Stimulated activated CD8-positive, alpha-beta memory T cell treated with anti-CD3 and anti-CD28 coated beads, Interleukin-4, amount 100 ng/mL, for 24 hours (primary cell): ENCODE data around the gene LRPPRC.

Experiments used
- DNase-seq: peaks from one replicate; pipeline ENCODE4 v3.0.0-alpha.2; 2020; ENCODE audit warnings: low read depth

The LRPPRC gene

GRCh38 chr2:43906448-43907109 is 89.2 kb downstream of the LRPPRC start:
- DNase-seq = no peak

DNA sequence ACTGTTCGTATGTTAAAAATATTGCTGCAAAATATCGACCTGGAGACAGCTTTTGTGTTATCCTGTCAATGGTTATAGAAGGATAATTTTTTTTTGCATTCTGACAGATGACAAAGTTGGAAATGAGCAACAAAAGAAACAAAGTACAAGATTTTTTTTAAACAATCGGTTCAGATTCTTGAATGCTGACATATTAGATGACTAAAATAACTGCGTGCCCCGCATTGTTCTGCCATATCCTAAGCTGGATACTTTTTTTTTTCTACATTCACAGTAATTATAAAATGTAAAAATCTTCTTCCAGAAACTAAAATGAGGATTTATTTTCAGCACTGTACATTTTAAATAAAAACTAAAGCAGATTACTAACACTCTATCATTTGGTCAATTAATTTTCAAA is 89.9 kb downstream of the LRPPRC start:
- DNase-seq = no peak

- DNase-seq = no peak
Observed at GRCh38 chr2:43905371-43905803, 90.4 kb downstream of the LRPPRC start.

DNA sequence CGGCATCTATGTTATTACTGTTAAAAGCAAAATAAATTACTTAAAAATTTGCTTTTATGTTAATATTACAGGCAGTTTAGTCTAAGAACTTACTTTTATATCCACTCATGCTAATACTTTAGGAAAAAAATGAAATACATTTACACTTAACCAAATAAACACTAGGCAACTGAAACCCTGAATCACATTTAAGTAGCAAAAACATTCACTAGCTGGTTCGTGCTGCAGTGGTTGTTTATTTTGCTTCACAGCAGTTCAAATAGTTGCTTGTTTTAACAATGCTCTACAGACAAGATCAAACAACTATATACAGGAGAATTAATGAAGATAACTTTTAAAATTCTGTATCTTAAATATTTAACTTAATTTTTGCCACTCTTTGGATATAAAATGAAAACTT is 96.2 kb downstream of the LRPPRC start:
- DNase-seq = no peak

GRCh38 chr2:43898838-43899346 is 96.9 kb downstream of the LRPPRC start:
- no peak for DNase-seq

DNA sequence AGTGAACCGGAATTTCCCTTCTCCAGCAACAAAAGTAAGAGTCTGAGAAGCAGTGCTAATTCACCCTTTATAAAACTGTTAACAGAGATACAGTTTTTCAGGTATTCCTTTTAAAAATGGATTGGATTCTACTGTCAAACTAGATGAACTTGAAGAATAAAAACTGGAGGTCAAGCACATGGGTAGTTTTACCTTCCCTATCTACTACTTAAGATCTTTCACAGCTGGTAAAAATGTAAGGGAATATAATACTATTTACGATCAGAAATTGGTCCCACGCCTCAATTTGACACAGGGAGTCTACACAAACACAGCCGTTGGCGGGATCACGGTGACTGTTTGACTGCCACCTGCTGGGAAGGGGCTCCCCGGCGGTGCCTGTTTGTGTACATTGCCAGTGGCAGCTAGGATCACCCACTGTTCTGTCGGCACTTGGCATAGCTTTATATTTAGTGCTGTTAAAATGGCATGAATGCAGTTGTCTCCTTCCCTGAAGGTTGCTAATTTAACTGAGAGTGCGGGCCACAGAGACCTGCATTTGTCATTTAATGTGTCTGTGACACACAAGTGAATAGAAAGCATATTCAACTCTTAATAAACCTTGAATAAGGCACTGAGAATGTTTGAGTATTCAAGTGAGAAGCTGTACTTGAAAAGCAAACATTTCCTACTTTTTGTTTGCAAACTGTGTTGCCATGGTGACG is 97.5 kb downstream of the LRPPRC start:
- DNase-seq = no peak

- DNase-seq = no peak
Observed at GRCh38 chr2:43897492-43897891, 98.3 kb downstream of the LRPPRC start.

DNA sequence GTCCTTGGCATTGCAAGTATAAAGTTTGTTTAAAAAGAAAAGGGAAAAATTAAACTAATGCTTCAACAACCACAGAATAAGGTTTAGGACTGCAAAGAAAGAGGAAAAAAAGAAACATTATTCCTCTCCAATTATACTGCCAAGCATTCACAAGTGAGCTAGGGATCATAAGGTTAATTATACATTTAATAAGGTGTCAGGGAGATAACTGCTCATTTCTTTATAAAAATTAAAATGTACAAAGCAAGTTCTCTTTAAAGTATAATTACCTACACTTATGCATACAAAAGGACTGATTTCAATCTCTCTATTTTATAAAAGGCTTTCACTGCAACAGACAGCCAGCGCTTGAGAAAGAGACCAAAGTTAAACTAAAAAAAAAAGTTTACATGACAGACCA is 98.9 kb downstream of the LRPPRC start:
- DNase-seq = no peak

DNA sequence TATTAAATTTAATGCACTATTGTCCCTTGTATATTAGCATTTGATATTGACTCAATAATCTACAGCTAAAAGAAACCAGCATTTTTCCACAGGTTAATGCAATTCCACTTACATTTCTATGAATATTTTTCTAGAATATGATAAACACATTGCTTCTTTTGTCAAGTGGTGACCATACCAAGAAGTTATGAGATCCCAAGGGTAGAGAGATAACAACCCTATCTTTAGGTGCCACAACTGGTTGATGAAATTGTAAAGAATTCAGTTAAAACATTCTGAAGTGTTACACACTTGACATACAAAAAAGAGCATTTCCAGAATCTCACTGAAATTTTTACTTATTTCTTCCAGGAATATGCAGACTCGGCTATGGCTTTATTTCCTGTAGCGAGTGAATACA is 101.0 kb downstream of the LRPPRC start:
- no peak for DNase-seq

DNA sequence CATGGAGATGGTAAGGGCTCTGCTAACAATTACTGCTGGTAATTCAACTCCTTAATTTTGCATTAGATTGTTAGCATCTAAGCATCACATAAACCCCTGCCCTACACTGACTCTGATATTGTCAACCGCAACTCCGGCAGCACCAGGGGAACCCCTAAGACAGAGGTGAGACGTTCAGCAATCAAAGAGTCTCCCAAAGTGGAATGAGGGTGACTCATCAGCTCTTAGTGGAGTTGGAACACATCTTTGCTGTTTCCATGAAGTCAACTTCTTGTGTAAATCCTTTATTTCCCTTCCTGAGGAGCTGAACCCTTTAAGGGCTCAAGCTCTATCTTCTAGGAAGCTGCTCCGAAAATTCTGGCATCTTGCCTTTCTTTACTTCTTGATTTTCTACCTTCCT is 104.9 kb downstream of the LRPPRC start:
- no peak for DNase-seq

- no peak for DNase-seq
Observed at GRCh38 chr2:43889416-43889815, 106.4 kb downstream of the LRPPRC start.

DNA sequence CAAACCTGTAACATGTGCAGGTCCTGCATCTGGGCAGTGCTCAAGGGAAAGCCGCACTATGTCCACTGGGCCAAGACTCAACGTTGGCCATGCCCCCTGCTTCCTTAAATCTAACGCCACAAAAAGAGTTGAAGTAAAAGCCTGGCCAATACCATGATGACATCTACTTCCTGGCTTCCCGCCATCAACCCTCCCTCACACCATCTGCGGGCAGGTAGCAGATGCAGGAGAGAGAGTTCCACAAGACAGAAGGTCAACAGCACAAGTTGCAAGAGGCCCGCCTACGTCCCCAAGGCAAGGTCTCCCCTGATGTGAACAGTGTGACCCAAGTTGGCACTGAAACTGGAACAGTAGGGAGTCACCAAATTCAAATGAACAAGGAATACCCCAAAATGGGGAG is 108.6 kb downstream of the LRPPRC start:
- no peak for DNase-seq

DNA sequence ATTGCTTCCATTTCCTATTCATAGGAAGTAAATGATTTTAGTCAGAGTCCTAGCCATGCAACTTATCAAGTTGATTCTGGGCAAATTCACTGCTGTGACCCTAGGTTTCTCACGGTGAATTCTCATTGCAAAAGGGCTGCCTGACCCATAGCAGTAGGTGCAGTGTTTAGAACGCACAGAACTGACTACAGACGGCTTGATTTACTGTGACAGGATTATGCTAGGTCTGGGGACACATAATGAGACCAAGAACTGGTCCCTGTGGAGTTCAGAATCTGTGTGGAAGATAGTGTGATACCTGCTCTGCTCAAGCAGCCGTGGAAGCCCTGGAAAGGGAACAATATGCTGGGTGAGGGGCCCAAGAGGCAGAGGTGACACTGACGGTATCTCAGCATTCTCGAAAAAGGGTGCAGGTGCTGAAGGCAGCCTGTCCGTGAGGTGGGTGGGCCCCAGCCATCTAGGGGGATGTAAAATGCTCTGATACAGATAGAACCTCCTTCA is 110.6 kb downstream of the LRPPRC start:
- no peak for DNase-seq

- DNase-seq = no peak
Observed at GRCh38 chr2:43884689-43885088, 111.1 kb downstream of the LRPPRC start.

DNA sequence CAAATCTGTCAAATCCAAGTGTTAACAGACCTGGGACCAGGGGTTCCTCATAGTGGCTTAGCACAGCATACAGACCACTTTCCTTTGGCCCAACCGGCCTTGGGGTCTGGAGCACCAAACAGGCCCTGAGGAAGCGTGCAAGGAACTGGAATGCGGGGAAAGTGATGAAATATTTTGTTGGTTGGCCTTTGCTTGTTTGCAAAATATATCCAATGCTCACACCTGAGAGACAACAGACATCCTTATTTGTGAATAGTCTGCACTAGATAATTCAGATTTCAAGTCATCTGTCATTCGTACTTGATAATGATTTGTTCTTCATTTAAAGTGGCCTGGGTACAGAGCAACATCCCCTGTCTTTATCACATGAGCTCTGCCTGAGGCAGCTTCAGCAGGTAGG is 113.5 kb downstream of the LRPPRC start:
- DNase-seq = no peak

DNA sequence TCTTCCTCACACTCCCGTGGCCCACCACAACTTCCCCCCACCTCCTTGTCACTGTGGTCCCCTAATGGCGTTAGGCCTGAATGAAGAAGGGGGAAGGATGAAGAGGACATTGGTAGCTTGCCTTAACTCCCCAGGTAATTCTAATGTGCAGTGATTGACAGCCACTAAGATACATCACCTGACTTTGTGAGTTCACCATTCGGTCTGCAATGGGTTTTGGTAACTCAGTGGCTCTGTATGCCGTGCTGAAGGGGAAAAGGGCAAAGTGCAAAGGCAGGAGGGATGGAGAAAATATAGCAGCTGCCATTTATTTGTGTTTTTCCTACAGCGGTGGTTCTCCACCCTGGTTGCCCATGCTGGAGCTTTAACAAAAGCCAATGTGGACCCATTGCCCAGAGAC is 114.8 kb downstream of the LRPPRC start:
- DNase-seq = no peak

- DNase-seq = no peak
Observed at GRCh38 chr2:43880471-43880870, 115.3 kb downstream of the LRPPRC start.

DNA sequence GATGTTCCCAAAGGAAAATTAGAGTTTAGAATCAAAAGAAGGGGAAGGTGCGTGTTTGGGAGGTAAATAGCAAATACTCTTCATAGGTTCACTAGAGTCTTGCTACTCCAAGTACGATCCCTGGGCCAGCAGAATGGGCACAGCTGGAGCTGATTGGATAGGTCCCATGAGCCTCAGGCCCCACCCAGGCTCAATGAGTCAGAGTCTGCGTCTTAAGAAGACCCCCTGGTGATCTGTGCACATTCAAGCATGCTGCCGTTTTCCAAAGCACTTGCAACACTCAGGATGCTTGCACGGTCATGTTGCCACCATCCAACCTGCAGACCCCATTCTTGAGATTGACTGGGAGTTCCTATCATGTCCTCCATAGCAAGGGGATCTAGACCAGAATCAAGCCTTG is 116.5 kb downstream of the LRPPRC start:
- DNase-seq = no peak

- peak; percentile 45 for DNase-seq
Observed at GRCh38 chr2:43877782-43878464, 117.9 kb downstream of the LRPPRC start.

- no peak for DNase-seq
Observed at GRCh38 chr2:43874776-43875451, 120.9 kb downstream of the LRPPRC start.

DNA sequence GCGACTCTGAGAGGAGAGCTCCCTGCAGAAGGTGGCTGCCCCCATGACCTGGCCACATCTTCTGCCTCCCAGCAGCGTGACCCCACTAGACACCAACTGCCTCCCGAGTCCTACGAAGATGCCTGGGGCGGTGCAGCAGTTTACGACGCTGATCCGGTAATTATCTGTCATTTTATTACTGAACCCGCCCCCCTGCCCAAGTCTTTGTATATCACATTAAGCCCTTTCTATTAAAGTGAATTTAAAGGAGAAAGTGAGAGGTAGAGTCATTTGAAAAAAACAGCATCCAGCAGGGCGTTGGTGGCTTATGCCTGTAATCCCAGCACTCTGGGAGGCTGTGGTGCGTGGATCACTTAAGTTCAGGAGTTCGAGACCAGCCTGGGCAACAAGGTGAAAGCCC is 123.6 kb downstream of the LRPPRC start:
- no peak for DNase-seq

GRCh38 chr2:43855292-43855691 is 140.5 kb downstream of the LRPPRC start:
- no peak for DNase-seq
